Activated CD4-positive, alpha-beta T cell treated with anti-CD3 and anti-CD28 coated beads, Interleukin-2, amount 10 ng/mL, durations not matched to agents 24 days and 14 days (primary cell): ENCODE results near the gene PKNOX1. TPM values are rescaled to one million over a fixed set of nuclear protein-coding genes. Genes with fewer than 3 reads are reported as not detected.
"Not testable (repeated sequence)": the region's sequence is repeated elsewhere in the genome, so short reads cannot be mapped to it uniquely, and the experiment has no call there.

Experiments used
- DNase-seq: peaks from one replicate; pipeline ENCODE4 v3.0.0; 2022
- H3K27ac Mint-ChIP-seq: one replicate; pipeline ENCODE4 v1.8.0; 2022; ENCODE audit warnings: mild to moderate bottlenecking, mixed read lengths
- H3K27me3 Mint-ChIP-seq: one replicate; pipeline ENCODE4 v1.8.0; 2022; ENCODE audit warnings: mixed read lengths
- H3K36me3 Mint-ChIP-seq: one replicate; pipeline ENCODE4 v1.8.0; 2022; ENCODE audit warnings: low read depth, mild to moderate bottlenecking, mixed read lengths
- H3K4me1 Mint-ChIP-seq: one replicate; pipeline ENCODE4 v1.8.0; 2021; ENCODE audit warnings: mixed read lengths
- H3K4me3 Mint-ChIP-seq: one replicate; pipeline ENCODE4 v1.8.0; 2022; ENCODE audit warnings: mild to moderate bottlenecking, moderate library complexity, mixed read lengths
- H3K9me3 Mint-ChIP-seq: one replicate; pipeline ENCODE4 v1.8.0; 2021; ENCODE audit warnings: mixed read lengths
- intact Hi-C: fragments of 100-400 bp; cut with micrococcal nuclease; formaldehyde crosslinking; loops from one replicate; pipeline ENCODE4 v1.15.1; 2023
- total RNA-seq: library from RNA; stranded (reverse); gene quantifications from 2 replicates; pipeline ENCODE4 v1.2.3, GENCODE V29; 2022

The PKNOX1 gene
- total RNA-seq, 1 donor from 2014 or later, result 23.1 TPM

DNA sequence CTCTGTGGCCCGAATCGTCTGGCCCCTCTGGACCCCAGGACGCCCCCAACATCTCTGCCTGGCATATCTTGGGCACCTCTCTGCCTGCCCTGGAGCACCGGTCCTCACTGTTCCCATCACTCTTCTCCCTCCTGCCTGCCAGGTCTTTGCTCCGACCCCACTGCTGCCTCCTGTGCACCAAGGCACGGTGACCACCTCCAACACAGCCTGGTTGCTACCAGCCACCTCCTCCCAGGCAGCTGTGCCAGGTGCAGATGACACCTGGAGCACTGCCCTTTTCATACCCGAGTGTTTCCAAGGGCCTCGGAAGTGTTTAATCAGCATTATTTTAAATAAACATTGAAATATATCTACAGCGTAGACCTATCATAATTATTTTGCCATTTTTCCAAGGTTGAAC lies 31.3 kb downstream of the PKNOX1 start:
- no peak for DNase-seq
- intact Hi-C loops, result no loop called here
- peaks cover 2% of the 10 kb centered on the region for H3K4me1 Mint-ChIP-seq
- H3K9me3 Mint-ChIP-seq, result peaks cover 3% of the 10 kb centered on the region
- no peak overlapping the region for H3K4me3 Mint-ChIP-seq
- H3K27me3 Mint-ChIP-seq, result no peaks in the 10 kb centered on the region
- H3K36me3 Mint-ChIP-seq, result peaks cover 35% of the 10 kb centered on the region
- H3K27ac Mint-ChIP-seq, result no peak overlapping the region

DNA sequence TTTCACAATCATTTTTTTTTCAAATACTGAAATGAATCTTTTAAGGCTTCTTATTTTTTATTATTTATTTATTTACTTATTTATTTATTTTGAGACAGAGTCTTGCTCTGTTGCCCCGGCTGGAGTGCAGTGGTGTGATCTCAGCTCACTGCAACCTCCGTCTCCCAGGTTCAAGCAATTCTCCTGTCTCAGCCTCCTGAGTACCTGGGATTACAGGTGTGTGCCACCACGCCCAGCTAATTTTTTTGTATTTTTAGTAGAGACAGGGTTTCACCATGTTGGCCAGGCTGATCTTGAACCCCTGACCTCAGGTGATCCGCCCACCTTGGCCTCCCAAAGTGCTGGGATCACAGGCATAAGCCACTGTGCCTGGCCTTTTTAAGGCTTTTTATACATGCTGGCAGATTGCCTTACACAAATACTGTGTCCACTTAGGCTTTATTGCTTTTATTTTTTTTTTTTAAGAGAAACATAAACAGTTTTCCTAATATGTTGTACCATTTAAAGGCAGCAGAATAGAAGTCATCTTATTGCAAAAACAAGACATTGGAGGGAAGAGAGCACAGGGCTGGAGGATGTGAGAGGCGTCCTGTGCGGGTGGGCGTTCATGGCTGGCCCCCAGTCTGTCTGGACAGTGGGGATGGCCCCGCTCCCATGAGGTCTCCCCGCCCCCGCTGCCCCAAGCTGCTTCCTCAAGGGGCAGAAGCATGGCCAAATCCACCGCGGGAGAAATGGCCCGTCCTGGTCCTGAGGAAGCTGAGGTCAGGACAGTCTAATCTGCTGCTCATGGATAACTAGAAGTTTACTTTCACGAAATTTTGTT lies 31.9 kb downstream of the PKNOX1 start:
- H3K27ac Mint-ChIP-seq, H3K4me1 Mint-ChIP-seq: not testable (repeated sequence)
- H3K36me3 Mint-ChIP-seq, result peaks cover 35% of the 10 kb centered on the region

DNA sequence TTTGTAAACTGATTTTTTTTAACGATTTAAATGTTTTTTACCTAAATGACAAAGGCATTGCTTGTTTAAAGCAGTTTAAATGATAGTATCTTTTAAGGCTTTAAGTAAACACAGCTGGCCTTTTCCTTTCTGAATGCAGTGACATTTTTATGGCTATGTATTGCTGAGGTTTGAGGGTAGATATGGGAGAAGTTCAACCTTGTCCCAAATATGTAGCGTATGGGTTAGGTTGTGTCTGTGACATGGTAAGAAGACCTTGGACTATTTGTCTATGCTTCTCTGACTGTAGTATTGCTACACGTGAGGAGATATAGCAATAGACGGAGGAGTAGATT lies 32.5 kb downstream of the PKNOX1 start:
- H3K27ac Mint-ChIP-seq, result no peak overlapping the region
- H3K36me3 Mint-ChIP-seq, result peaks cover 38% of the 10 kb centered on the region
- DNase-seq, result no peak
- intact Hi-C loops, result no loop called here
- H3K27me3 Mint-ChIP-seq, result no peaks in the 10 kb centered on the region
- H3K4me1 Mint-ChIP-seq, result peaks cover 2% of the 10 kb centered on the region
- no peaks in the 10 kb centered on the region for H3K9me3 Mint-ChIP-seq
- no peak overlapping the region for H3K4me3 Mint-ChIP-seq

More for the DNA sequence above, 31.9 kb downstream of the PKNOX1 start:
- H3K9me3 Mint-ChIP-seq, H3K27me3 Mint-ChIP-seq, H3K4me3 Mint-ChIP-seq, DNase-seq, intact Hi-C loops: not testable (repeated sequence)

DNA sequence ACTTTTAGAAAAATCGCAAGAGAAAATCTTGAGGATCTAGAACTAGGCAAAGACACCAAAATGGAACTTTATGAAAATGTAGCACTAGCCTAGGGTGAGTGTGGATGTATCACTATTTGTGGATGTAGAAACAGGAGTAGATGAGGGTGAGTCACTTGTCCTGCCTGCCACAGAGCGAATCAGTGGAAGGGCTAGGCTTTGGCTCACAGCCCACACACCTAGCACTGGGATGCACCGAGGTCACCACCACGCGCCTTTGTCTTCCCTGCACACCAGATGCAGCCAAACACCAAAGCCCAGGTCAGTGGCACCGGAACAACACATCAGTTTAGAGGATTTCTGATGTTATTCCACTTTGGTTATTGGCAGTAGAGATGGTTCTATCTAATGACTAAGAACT lies 38.2 kb downstream of the PKNOX1 start:
- no peaks in the 10 kb centered on the region for H3K9me3 Mint-ChIP-seq
- H3K36me3 Mint-ChIP-seq, result peaks cover 42% of the 10 kb centered on the region
- intact Hi-C loops, result no loop called here

DNA sequence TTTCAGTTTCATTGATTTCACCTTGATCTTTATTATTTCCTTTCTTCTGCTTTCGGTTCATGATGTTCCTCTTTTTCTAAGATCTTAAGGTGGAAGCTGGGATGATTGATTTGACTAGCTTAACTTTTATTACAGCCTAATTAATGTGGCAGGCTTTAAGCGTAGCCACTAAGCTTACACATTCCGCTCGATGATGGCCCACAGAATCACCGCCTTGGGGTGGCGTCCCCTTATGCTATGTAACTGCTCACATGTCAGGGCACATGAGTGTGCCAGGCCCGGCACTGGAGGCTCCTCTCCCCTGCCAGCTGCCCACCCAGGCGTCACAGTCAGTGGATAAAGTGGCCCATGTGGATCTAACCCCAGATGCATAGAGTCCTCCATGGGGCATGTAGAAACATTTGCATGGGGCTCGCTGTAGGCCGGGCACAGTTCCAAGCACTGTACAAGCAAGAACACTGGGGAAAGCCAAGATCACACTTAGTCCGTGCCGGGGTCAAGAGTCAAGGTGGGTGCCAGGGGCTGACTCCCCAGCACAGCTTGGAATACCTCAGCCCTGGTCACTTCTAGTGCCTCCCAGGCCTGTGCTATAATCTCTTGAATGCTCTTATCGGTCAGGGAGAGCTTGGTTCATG lies 41.7 kb downstream of the PKNOX1 start:
- intact Hi-C loops, result no loop called here
- Mint-ChIP-seq H3K36me3 (peaks cover 38% of the 10 kb centered on the region), H3K4me1 (peaks cover 5% of the 10 kb centered on the region), H3K27ac (no peak overlapping the region), H3K27me3 (no peaks in the 10 kb centered on the region), H3K4me3 (no peak overlapping the region), H3K9me3 (no peaks in the 10 kb centered on the region)
- no peak for DNase-seq

More for the DNA sequence above, 38.2 kb downstream of the PKNOX1 start:
- no peak overlapping the region for H3K4me3 Mint-ChIP-seq
- H3K27me3 Mint-ChIP-seq, result no peaks in the 10 kb centered on the region
- no peak overlapping the region for H3K27ac Mint-ChIP-seq
- no peak for DNase-seq
- peaks cover 5% of the 10 kb centered on the region for H3K4me1 Mint-ChIP-seq

DNA sequence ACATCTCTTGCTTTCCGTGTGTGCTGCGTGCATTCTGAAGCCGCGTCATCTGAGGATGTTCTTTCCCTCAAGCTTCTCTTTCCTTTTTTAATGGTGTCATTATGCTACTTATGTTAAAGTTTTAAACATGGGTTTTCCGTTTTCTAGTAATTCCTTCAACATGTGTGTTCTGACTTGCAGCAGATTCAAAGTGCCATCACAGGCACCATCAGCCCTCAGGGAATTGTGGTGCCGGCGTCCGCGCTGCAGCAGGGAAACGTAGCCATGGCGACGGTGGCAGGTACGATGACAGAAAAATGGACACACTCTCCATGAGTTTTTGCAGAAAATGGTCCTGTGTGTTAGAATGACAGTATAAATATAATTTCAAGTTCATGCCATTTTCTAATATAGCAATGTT lies 42.4 kb downstream of the PKNOX1 start:
- Mint-ChIP-seq H3K4me1 (peaks cover 5% of the 10 kb centered on the region), H3K9me3 (no peaks in the 10 kb centered on the region), H3K27me3 (no peaks in the 10 kb centered on the region), H3K27ac (no peak overlapping the region), H3K4me3 (no peak overlapping the region), H3K36me3 (peaks cover 37% of the 10 kb centered on the region)
- DNase-seq, result no peak
- intact Hi-C loops, result no loop called here

DNA sequence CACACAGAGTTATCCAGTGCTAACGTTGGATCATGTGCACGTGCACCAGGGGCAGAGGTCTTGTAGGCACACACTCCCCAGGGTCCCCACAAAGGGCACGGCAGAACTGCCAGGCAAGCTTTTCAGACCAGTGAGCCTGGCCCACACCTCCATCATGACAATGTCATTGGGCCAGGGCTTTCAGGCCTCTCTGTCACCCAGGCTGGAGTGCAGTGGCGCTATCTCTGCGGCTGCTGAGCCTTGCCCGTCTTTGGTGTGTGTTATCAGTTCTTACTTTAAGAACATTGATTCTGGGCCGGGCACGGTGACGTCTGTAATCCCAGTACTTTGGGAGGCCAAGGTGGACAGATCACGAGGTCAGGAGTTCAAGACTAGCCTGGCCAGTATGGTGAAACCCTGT lies 44.2 kb downstream of the PKNOX1 start:
- H3K4me1 Mint-ChIP-seq, result peaks cover 5% of the 10 kb centered on the region
- H3K9me3 Mint-ChIP-seq, result no peaks in the 10 kb centered on the region
- no peak for DNase-seq
- H3K27ac Mint-ChIP-seq, result no peak overlapping the region
- no peaks in the 10 kb centered on the region for H3K27me3 Mint-ChIP-seq
- intact Hi-C loops, result no loop called here
- peaks cover 34% of the 10 kb centered on the region for H3K36me3 Mint-ChIP-seq
- H3K4me3 Mint-ChIP-seq, result no peak overlapping the region

DNA sequence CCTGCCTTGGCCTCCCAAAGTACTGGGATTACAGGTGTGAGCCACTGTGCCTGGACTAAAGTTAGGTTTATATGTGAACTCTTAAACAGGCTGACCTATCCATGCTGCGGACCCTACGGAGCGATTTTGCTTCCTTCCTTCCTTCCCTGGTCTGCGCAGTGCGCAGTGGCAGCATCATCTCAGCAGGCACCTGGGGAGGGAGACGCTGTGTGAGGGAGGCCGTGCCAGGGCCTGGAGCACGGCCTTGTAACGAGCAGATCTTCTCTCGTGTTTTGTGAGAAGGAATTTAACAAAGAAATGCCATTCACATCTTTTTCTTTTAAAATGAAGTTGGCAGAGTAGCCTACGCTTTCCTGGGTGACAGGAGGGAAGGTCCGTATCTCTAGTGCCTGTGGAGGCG lies 45.8 kb downstream of the PKNOX1 start:
- H3K27me3 Mint-ChIP-seq, result no peaks in the 10 kb centered on the region
- no peak overlapping the region for H3K27ac Mint-ChIP-seq
- H3K4me3 Mint-ChIP-seq, result no peak overlapping the region
- peaks cover 31% of the 10 kb centered on the region for H3K36me3 Mint-ChIP-seq
- intact Hi-C loops, result no loop called here
- no peak for DNase-seq
- no peaks in the 10 kb centered on the region for H3K9me3 Mint-ChIP-seq
- H3K4me1 Mint-ChIP-seq, result peaks cover 5% of the 10 kb centered on the region

DNA sequence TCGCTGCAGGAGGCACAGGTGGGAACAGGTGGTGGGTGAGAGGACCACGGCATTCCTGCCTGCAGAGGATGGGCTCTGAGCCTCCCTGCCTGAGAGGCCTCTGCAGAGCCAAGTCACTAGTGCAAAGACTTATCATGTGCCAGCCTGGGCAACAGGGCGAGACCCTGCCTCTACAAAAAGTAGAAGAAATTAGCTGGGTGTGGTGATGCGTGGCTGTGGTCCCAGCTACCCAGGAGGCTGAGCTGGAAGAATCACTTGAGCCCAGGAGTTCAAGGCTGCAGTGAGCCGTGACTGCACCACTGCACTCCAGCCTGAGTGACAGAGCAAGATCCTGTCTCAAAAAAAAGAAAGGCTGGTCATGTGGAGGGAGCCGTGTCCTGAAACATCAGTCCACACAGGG lies 46.4 kb downstream of the PKNOX1 start:
- DNase-seq, result no peak
- Mint-ChIP-seq H3K27me3 (no peaks in the 10 kb centered on the region), H3K36me3 (peaks cover 33% of the 10 kb centered on the region), H3K4me1 (peaks cover 1% of the 10 kb centered on the region), H3K4me3 (no peak overlapping the region), H3K9me3 (no peaks in the 10 kb centered on the region), H3K27ac (no peak overlapping the region)
- intact Hi-C loops, result no loop called here

DNA sequence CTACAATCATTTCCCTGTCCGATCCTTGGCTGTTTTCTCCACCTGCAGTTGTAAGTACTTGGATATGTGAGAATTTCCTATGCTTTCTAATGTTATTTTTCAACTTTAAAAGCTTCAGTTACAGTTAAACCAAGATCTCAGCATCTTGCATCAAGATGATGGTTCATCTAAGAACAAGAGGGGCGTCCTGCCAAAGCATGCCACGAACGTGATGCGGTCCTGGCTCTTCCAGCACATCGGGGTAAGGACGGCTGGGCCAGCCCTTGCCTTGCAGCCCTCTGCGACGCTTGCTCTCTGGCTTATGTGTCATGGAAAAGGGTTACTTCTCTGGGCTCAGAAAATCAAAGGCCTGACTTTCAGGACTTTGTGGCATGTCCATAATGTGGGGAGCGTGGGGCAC lies 46.8 kb downstream of the PKNOX1 start:
- Mint-ChIP-seq H3K4me1 (no peaks in the 10 kb centered on the region), H3K36me3 (peaks cover 29% of the 10 kb centered on the region), H3K27ac (no peak overlapping the region), H3K27me3 (no peaks in the 10 kb centered on the region), H3K9me3 (no peaks in the 10 kb centered on the region), H3K4me3 (no peak overlapping the region)
- DNase-seq, result no peak
- intact Hi-C loops, result no loop called here

DNA sequence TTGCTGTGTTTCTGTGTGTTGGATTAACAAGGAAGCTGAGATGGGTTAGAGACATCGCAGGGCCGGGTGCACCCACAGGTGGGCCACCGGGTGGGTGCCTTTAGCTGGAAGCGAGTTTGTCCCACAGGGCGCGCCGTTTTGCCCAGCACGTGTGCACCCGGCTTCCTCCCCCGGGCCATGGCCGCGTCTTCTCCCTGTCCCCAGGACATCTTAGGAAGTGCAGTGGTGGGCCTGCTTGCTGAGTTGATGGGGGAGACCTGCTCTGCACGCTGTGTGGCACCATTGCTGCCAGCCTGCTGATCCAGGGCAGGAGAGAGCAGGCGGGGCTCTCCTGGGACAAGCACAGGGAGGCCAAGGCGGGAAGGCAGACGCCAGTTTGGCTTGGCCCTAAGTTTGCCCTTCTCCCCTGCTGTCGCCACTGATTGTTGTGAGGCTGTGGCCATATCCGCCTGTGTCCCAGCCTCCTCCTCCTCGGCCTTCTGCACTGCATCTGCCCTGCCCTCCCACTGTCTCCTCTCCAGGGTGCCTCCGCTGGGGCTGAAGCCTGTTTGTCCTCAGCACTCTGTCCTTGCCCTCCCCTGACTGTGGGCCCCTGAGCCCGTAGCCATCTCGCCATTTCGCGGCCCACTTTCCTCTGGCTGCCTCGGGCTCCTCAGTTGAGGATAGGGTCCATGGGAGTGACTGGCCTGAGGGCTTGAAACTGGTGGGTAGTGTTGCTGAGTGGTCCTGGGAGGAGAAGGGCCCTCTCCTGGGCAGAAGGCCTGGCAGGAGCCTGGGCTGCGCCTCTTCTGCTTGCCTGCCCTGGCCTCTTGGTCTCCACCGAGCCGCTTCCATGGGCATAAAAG lies 47.6 kb downstream of the PKNOX1 start:
- no peak overlapping the region for H3K27ac Mint-ChIP-seq
- DNase-seq, result no peak
- H3K4me1 Mint-ChIP-seq, result no peaks in the 10 kb centered on the region
- H3K27me3 Mint-ChIP-seq, result no peaks in the 10 kb centered on the region
- no peaks in the 10 kb centered on the region for H3K9me3 Mint-ChIP-seq
- intact Hi-C loops, result no loop called here
- H3K4me3 Mint-ChIP-seq, result no peak overlapping the region
- H3K36me3 Mint-ChIP-seq, result peaks cover 25% of the 10 kb centered on the region

DNA sequence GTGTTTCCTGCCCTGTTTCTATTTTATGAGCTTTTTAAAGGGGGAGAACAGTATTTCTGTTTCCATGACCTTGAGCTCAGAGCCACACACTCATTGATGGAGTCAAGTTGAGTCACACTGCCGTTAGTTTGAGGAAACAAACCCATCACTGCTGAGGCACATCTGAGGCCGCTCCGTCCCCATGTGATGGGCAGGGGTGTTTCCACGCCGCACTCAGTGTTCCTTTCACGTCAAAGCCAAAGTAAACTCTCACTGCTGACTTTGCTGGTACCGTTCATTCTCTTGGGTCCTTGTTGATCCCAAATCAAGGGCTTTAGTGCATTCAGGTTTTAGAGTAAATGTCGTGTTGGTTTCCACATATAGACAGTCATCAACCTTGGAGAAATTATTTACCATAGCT lies 48.8 kb downstream of the PKNOX1 start:
- H3K36me3 Mint-ChIP-seq, result peaks cover 21% of the 10 kb centered on the region
- no peak overlapping the region for H3K4me3 Mint-ChIP-seq
- H3K4me1 Mint-ChIP-seq, result no peaks in the 10 kb centered on the region
- H3K27ac Mint-ChIP-seq, result no peak overlapping the region
- H3K27me3 Mint-ChIP-seq, result no peaks in the 10 kb centered on the region
- DNase-seq, result no peak
- intact Hi-C loops, result no loop called here
- H3K9me3 Mint-ChIP-seq, result no peaks in the 10 kb centered on the region

DNA sequence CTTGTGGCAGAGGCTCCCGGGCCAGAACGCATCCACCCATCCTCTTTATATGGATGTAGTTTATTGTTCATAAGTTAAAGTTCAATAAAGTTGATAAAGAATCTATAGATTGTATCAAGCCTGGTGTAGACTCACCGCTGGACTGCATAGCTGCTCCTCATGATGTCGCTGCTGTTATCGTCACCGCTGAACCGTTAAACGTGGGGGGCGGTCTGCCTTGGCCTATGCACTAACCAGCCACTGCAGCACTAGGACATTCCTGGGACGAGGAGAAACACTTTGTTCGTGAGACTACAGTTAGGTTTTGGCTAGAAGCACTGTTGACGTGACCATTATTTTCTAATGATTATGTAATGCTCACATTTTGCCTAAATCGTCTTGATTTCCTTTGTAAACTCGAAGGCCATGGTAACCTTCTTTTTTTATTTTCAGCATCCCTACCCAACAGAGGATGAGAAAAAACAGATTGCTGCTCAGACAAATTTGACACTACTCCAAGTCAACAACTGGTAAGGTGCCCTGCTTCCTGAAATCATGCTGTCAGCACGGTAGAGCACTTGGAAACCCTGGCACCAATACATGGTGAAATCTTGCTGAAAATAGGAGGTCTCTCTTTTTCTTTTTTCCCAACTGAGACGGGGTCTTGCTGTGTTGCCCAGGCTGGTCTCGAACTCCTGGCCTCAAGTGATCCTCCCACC lies 50.2 kb downstream of the PKNOX1 start:
- intact Hi-C loops, result no loop called here
- Mint-ChIP-seq H3K27ac (no peak overlapping the region), H3K27me3 (no peaks in the 10 kb centered on the region), H3K4me3 (no peak overlapping the region), H3K9me3 (no peaks in the 10 kb centered on the region), H3K36me3 (peaks cover 22% of the 10 kb centered on the region), H3K4me1 (no peaks in the 10 kb centered on the region)
- no peak for DNase-seq
